ENCODE data around the gene ABCA1. TPM values are rescaled to one million over a fixed set of nuclear protein-coding genes. Genes with fewer than 3 reads are reported as not detected.
"Not testable (repeated sequence)": the region's sequence is repeated elsewhere in the genome, so short reads cannot be mapped to it uniquely, and the experiment has no call there.

The ABCA1 gene
- total RNA-seq, 1 donor from 2014 or later = 20.8 TPM

DNA sequence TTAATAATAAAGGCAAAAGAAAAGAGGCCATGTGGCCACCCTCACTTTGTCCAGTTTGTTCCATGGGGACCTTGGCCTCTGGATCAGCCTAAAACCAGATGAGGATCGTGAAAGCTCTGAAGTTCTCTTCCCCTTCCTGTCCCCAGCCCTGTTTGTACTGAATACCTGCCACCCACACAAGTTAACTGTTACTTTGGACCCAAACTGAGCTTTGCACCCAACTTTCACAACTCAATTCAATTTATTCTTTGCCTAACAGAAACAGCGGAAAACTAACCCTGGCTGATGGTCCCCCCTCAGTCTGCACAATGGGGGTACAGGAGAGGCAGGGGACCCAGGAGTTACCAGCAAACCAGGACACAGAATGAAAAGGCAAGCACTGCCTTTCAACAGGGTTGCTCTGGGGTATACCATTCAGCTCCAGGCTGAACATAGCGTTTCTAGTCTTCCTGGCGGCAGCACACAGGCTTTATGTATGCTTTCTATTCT is 28.2 kb downstream of the ABCA1 start:
- Mint-ChIP-seq H3K36me3 (peaks cover 16% of the 10 kb centered on the region), H3K9me3 (no peaks in the 10 kb centered on the region), H3K27me3 (no peaks in the 10 kb centered on the region), H3K4me1 (ENCODE audit: unreplicated experiment) (no peaks in the 10 kb centered on the region), H3K4me3 (no peak overlapping the region), H3K27ac (peak overlapping the region; percentile 48)
- DNase-seq (ENCODE audit: extremely low spot score, unreplicated experiment) = no peak
- TF ChIP-seq, protein P1, sequence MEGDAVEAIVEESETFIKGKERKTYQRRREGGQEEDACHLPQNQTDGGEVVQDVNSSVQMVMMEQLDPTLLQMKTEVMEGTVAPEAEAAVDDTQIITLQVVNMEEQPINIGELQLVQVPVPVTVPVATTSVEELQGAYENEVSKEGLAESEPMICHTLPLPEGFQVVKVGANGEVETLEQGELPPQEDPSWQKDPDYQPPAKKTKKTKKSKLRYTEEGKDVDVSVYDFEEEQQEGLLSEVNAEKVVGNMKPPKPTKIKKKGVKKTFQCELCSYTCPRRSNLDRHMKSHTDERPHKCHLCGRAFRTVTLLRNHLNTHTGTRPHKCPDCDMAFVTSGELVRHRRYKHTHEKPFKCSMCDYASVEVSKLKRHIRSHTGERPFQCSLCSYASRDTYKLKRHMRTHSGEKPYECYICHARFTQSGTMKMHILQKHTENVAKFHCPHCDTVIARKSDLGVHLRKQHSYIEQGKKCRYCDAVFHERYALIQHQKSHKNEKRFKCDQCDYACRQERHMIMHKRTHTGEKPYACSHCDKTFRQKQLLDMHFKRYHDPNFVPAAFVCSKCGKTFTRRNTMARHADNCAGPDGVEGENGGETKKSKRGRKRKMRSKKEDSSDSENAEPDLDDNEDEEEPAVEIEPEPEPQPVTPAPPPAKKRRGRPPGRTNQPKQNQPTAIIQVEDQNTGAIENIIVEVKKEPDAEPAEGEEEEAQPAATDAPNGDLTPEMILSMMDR (conservative IDR thresholded peaks at IDR 0.05) = no peak

DNA sequence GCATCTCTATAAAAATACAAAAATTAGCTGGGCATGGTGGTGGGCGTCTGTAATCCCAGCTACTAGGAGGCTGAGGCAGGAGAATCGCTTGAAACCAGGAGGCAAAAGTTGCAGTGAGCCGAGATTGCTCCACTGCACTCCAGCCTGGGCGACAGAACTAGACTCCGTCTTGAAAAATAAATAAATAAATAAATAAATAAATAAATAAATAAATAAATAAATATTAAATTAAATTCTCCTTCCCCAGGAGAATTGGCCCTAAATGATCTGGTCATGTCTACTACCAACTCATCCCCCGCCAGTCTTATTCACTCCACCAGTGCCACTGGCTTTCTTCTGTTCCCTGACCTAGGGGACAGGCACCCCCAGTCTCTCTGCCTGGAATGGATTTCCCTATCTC is 29.6 kb downstream of the ABCA1 start:
- H3K4me3 Mint-ChIP-seq; DNase-seq (ENCODE audit: extremely low spot score, unreplicated experiment); H3K4me1 Mint-ChIP-seq (ENCODE audit: unreplicated experiment); H3K27me3 Mint-ChIP-seq; H3K27ac Mint-ChIP-seq; H3K9me3 Mint-ChIP-seq: not testable (repeated sequence)
- H3K36me3 Mint-ChIP-seq = peaks cover 16% of the 10 kb centered on the region

DNA sequence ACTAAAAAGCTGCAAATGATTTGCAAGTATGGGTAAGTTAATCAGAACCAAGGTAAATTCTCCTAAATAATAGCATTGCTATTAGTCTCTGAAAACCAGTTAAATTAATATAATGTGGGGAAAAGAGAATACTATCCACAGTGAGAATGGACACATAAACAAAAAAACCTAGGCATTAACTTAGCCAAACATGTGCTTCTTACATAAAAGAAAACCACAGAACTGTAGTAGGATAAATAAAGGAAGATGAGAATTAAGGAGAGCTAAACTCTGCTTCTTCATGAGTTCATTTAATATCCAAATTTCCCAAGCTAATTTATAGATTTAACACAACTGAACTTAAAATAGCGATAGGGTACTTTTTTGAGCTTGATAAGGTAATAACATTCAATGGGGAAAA is 31.8 kb downstream of the ABCA1 start:
- Mint-ChIP-seq H3K4me3 (no peak overlapping the region), H3K27me3 (no peaks in the 10 kb centered on the region), H3K9me3 (no peaks in the 10 kb centered on the region), H3K4me1 (ENCODE audit: unreplicated experiment) (no peaks in the 10 kb centered on the region), H3K27ac (no peak overlapping the region), H3K36me3 (peaks cover 16% of the 10 kb centered on the region)
- DNase-seq (ENCODE audit: extremely low spot score, unreplicated experiment) = no peak
- TF ChIP-seq, protein P1 (conservative IDR thresholded peaks at IDR 0.05) = no peak

DNA sequence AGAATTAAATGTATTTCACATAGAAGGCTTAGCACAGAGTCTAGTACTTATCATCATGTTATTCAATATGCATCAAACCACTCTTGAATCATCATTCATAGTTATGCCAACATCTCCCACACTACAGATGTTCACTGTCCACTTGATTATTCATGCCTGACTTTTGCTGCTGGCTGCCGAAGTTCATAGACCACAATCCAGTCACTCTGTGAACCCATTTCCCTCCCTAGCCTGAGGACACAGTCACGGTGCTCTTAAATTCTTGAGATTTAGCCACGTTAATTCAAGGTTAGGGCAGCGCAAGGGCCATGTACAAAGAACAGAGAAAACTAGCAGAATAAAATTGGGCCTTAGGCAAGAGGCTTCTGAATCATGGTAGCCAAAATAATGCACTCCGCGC is 32.4 kb downstream of the ABCA1 start:
- no peak overlapping the region for H3K27ac Mint-ChIP-seq
- H3K9me3 Mint-ChIP-seq = no peaks in the 10 kb centered on the region
- no peak overlapping the region for H3K4me3 Mint-ChIP-seq
- H3K36me3 Mint-ChIP-seq = peaks cover 16% of the 10 kb centered on the region
- H3K4me1 Mint-ChIP-seq (ENCODE audit: unreplicated experiment) = no peaks in the 10 kb centered on the region
- DNase-seq (ENCODE audit: extremely low spot score, unreplicated experiment) = no peak
- H3K27me3 Mint-ChIP-seq = no peaks in the 10 kb centered on the region
- TF ChIP-seq, protein P1 (conservative IDR thresholded peaks at IDR 0.05) = no peak

DNA sequence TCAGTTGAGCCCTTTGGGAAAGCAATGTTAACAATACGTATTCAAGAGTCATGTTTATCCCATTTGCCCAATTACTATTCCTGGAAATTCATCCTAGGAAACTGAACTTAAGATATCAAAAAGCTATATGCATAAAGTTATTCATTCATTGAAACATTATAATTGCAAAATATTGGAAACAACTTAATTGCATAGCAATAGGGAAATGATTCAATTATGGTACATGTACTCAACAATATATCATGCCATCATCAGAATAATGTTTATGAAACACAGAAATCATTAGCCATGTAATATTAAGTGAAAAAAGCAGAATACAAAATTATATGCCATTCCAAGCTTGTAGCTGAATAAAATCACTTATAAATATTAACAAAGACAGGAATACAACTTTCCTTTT is 35.3 kb downstream of the ABCA1 start:
- Mint-ChIP-seq H3K4me1 (ENCODE audit: unreplicated experiment) (peaks cover 10% of the 10 kb centered on the region), H3K36me3 (no peaks in the 10 kb centered on the region), H3K9me3 (no peaks in the 10 kb centered on the region), H3K27me3 (no peaks in the 10 kb centered on the region), H3K27ac (no peak overlapping the region), H3K4me3 (no peak overlapping the region)
- no peak for DNase-seq (ENCODE audit: extremely low spot score, unreplicated experiment)
- TF ChIP-seq, protein P1 (conservative IDR thresholded peaks at IDR 0.05) = no peak

DNA sequence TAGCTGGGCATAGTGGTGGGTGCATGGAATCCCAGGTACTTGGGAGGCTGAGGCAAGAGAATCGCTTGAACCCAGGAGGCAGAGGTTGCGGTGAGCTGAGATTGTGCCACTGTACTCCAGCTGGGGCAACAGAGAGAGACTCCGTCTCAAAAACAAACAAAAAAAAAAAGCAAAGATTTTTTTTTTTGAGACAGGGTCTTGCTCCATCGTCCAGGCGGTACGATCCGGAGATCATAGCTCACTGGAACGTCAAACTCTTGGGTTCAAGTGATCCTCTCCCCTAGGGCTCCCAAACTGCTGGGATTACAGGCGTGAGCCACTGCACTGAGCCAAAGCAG is 37.6 kb downstream of the ABCA1 start:
- TF ChIP-seq, protein P1 (conservative IDR thresholded peaks at IDR 0.05) = no peak
- Mint-ChIP-seq H3K27ac (no peak overlapping the region), H3K9me3 (no peaks in the 10 kb centered on the region), H3K4me1 (ENCODE audit: unreplicated experiment) (peaks cover 19% of the 10 kb centered on the region), H3K36me3 (peaks cover 11% of the 10 kb centered on the region), H3K27me3 (no peaks in the 10 kb centered on the region), H3K4me3 (no peak overlapping the region)
- no peak for DNase-seq (ENCODE audit: extremely low spot score, unreplicated experiment)
